ENCODE measurements around the gene TRMT11.

DNA sequence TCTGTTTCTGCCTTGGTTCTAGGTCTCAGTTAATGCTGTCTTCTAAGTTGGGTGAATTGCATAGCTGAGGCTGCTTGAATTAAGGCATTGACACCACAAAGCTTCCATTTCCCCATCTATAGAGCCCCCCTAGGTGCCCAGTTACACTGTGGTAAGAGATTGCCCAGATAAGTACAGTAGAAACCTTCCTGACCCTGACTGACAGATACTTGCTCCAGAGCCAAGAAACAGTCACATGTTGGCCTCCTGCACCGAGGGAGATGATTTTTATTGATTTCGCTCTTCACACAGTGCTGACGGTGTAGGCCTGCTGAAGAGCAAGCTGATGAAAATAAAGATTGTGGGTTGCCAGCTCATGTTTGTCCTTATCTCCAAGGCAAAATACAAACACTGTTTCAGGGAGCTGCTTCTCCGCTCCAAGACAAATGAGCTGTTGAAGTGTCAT, 67.9 kb downstream of the TRMT11 start:
- TF ChIP-seq, protein P1, sequence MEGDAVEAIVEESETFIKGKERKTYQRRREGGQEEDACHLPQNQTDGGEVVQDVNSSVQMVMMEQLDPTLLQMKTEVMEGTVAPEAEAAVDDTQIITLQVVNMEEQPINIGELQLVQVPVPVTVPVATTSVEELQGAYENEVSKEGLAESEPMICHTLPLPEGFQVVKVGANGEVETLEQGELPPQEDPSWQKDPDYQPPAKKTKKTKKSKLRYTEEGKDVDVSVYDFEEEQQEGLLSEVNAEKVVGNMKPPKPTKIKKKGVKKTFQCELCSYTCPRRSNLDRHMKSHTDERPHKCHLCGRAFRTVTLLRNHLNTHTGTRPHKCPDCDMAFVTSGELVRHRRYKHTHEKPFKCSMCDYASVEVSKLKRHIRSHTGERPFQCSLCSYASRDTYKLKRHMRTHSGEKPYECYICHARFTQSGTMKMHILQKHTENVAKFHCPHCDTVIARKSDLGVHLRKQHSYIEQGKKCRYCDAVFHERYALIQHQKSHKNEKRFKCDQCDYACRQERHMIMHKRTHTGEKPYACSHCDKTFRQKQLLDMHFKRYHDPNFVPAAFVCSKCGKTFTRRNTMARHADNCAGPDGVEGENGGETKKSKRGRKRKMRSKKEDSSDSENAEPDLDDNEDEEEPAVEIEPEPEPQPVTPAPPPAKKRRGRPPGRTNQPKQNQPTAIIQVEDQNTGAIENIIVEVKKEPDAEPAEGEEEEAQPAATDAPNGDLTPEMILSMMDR (IDR thresholded peaks at IDR 0.05; ENCODE audit: insufficient read depth, low read length), result no peak
- TF ChIP-seq GABPA (IDR thresholded peaks at IDR 0.05; ENCODE audit: low read depth), result no peak
- TF ChIP-seq, protein P2, sequence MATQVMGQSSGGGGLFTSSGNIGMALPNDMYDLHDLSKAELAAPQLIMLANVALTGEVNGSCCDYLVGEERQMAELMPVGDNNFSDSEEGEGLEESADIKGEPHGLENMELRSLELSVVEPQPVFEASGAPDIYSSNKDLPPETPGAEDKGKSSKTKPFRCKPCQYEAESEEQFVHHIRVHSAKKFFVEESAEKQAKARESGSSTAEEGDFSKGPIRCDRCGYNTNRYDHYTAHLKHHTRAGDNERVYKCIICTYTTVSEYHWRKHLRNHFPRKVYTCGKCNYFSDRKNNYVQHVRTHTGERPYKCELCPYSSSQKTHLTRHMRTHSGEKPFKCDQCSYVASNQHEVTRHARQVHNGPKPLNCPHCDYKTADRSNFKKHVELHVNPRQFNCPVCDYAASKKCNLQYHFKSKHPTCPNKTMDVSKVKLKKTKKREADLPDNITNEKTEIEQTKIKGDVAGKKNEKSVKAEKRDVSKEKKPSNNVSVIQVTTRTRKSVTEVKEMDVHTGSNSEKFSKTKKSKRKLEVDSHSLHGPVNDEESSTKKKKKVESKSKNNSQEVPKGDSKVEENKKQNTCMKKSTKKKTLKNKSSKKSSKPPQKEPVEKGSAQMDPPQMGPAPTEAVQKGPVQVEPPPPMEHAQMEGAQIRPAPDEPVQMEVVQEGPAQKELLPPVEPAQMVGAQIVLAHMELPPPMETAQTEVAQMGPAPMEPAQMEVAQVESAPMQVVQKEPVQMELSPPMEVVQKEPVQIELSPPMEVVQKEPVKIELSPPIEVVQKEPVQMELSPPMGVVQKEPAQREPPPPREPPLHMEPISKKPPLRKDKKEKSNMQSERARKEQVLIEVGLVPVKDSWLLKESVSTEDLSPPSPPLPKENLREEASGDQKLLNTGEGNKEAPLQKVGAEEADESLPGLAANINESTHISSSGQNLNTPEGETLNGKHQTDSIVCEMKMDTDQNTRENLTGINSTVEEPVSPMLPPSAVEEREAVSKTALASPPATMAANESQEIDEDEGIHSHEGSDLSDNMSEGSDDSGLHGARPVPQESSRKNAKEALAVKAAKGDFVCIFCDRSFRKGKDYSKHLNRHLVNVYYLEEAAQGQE (IDR thresholded peaks at IDR 0.05; ENCODE audit: insufficient replicate concordance, low read depth), result no peak
